A549 (cell line): ENCODE results near the gene MPP7. TPM values are rescaled to one million over a fixed set of nuclear protein-coding genes. Genes with fewer than 3 reads are reported as not detected.

ENCODE experiments used
- ATAC-seq, 2 experiments: fragments of 200-7000 bp in 1 of 2; fragments of >200 bp in 1 of 2; cut with Nextera tagmentation in 1 of 2; cut with Tn5 transposase in 1 of 2; 3 replicates each; pipeline versions ENCODE4 v1.8.0 to v1.9.1; 2018 to 2020; ENCODE audit warnings: mild to moderate bottlenecking in 1 of 2, moderate library complexity in 1 of 2
- CTCF ChIA-PET: fragments of 300-600 bp; sonication (Branson Sonifier 250); formaldehyde crosslinking; extraction: SDS; loops from one replicate; lab custom pipeline; 2021; ENCODE audit warnings: antibody characterized with exemption, inconsistent platforms; lab: Yijun Ruan, JAX
- POLR2A ChIA-PET: fragments of 350-600 bp; formaldehyde crosslinking; extraction: SDS; loops from one replicate; lab custom pipeline; 2021; ENCODE audit warnings: antibody characterized with exemption, inconsistent platforms; lab: Yijun Ruan, JAX
- DNase-seq, 2 experiments: peaks; one replicate each; pipeline versions ENCODE4 v3.0.0 to v3.0.0-alpha.2; 2011 to 2016; ENCODE audit warnings: low read depth in 1 of 2, low spot score in 1 of 2
- FAIRE-seq: peaks from 2 replicates; lab custom pipeline; 2011; peaks lifted over from hg19 to GRCh38; lab: Jason Lieb, UNC
- H3K27ac ChIP-seq, 2 experiments: fragments of >200 bp; sonication (Bioruptor Twin); formaldehyde crosslinking; 3 replicates each; pipeline ENCODE4 v1.5.1; 2016 to 2017
- H3K4me1 ChIP-seq: fragments of >200 bp; sonication (Bioruptor Twin); formaldehyde crosslinking; 3 replicates; pipeline ENCODE4 v1.6.1; 2016
- H3K4me2 ChIP-seq: fragments of >200 bp; sonication (Bioruptor Twin); formaldehyde crosslinking; 3 replicates; pipeline ENCODE4 v1.6.1; 2016
- H3K4me3 ChIP-seq: fragments of >200 bp; sonication (Bioruptor Twin); formaldehyde crosslinking; 3 replicates; pipeline ENCODE4 v1.5.1; 2016
- H3K9me3 ChIP-seq: fragments of >200 bp; sonication (Bioruptor Twin); formaldehyde crosslinking; 3 replicates; pipeline ENCODE4 v1.6.1; 2016
- CBX8 ChIP-seq: fragments of 200-600 bp; sonication (generic); IDR thresholded peaks from 2 replicates; pipeline ENCODE4 v1.6.1; 2016
- CEBPB ChIP-seq, 2 experiments: fragments of >200 bp in 1 of 2; sonication (Bioruptor Twin) in 1 of 2; formaldehyde crosslinking in 1 of 2; IDR thresholded peaks; 2 replicates each; pipeline ENCODE4 v1.6.1; 2012 to 2016
- E2F6 ChIP-seq: IDR thresholded peaks from 2 replicates; pipeline ENCODE4 v1.6.1; 2012; ENCODE audit warnings: low read depth, borderline replicate concordance
- EHMT2 ChIP-seq: fragments of 200-600 bp; sonication (generic); IDR thresholded peaks from 2 replicates; pipeline ENCODE4 v1.6.1; 2016; ENCODE audit warnings: antibody characterized with exemption, low read depth, mild to moderate bottlenecking, moderate library complexity
- EP300 ChIP-seq, 2 experiments: fragments of >200 bp; sonication (Bioruptor Twin); formaldehyde crosslinking; IDR thresholded peaks; 2 replicates in 1 of 2; 3 replicates in 1 of 2; pipeline ENCODE4 v1.6.1; 2016 to 2017
- GATA3 ChIP-seq: IDR thresholded peaks from 2 replicates; pipeline ENCODE4 v1.6.1; 2012; ENCODE audit warnings: borderline replicate concordance
- HDAC2 ChIP-seq: fragments of 200-600 bp; sonication (generic); IDR thresholded peaks from 2 replicates; pipeline ENCODE4 v1.6.1; 2016
- JUN ChIP-seq, 2 experiments: fragments of >200 bp; sonication (Bioruptor Twin); formaldehyde crosslinking; IDR thresholded peaks; 2 replicates in 1 of 2; 3 replicates in 1 of 2; pipeline ENCODE4 v1.6.1; 2016 to 2017
- KDM5A ChIP-seq: fragments of 200-600 bp; sonication (generic); IDR thresholded peaks from 2 replicates; pipeline ENCODE4 v1.6.1; 2016; ENCODE audit warnings: antibody characterized with exemption, mild to moderate bottlenecking
- MYC ChIP-seq: IDR thresholded peaks from 2 replicates; pipeline ENCODE4 v1.6.1; 2012; ENCODE audit warnings: mild to moderate bottlenecking, inconsistent platforms, low read length, improper control_type of control experiment, borderline replicate concordance
- NPAS2 ChIP-seq: fragments of 250-450 bp; sonication (Bioruptor Pico); IDR thresholded peaks from 2 replicates; pipeline ENCODE4 v1.8.0; 2022; ENCODE audit warnings: mild to moderate bottlenecking, moderate library complexity, borderline replicate concordance
- SMC3 ChIP-seq: fragments of >200 bp; sonication (Bioruptor Twin); formaldehyde crosslinking; IDR thresholded peaks from 3 replicates; pipeline ENCODE4 v1.6.1; 2018; ENCODE audit warnings: inconsistent platforms
- ZC3H11A ChIP-seq: fragments of 450-650 bp; IDR thresholded peaks from 2 replicates; pipeline ENCODE4 v1.6.1; 2014; ENCODE audit warnings: antibody characterized with exemption, mild to moderate bottlenecking
- ZFP36 ChIP-seq: fragments of 450-650 bp; IDR thresholded peaks from 2 replicates; pipeline ENCODE4 v1.6.1; 2014; ENCODE audit warnings: borderline replicate concordance; ENCODE audit not compliant: partially characterized antibody
- ZNF302 ChIP-seq: fragments of 250-450 bp; sonication (Bioruptor Pico); IDR thresholded peaks from 2 replicates; pipeline ENCODE4 v1.9.0; 2021; ENCODE audit warnings: inconsistent platforms, mild to moderate bottlenecking, moderate library complexity
- WGBS: methylation state at CpG from one replicate; pipeline ENCODE4 v1.1.6; 2017; ENCODE audit errors: missing lambda C conversion rate; 5-methylcytosine and 5-hydroxymethylcytosine counted together
- polyA plus RNA-seq, 4 experiments: library from polyadenylated mRNA; depleted of rRNA in 3 of 4; stranded (reverse); fragments of >200 nt; fragmentation: RNase III in 1 of 4; extraction: RNeasy Plus Mini Kit Qiagen cat#74134 plus additional on column Dnase treatment in 1 of 4; gene quantifications; 2 replicates in 3 of 4; 3 replicates in 1 of 4; pipeline ENCODE4 v1.2.3, GENCODE V29; 2011 to 2017
- TF ChIP-seq, protein P1 (sequence below): fragments of >200 bp; sonication (Bioruptor Twin); formaldehyde crosslinking; IDR thresholded peaks from 2 replicates; pipeline ENCODE4 v1.6.1; 2016
- TF ChIP-seq, protein P2 (sequence below): fragments of 450-650 bp; IDR thresholded peaks from 2 replicates; pipeline ENCODE4 v1.6.1; 2014; ENCODE audit warnings: antibody characterized with exemption
- TF ChIP-seq, protein P3 (sequence below): fragments of 150-350 bp; IDR thresholded peaks from 2 replicates; pipeline ENCODE4 v1.6.1; 2014; ENCODE audit warnings: low read depth, mild to moderate bottlenecking, low read length
- TF ChIP-seq, protein P4 (sequence below): fragments of >200 bp; sonication (Bioruptor Twin); formaldehyde crosslinking; IDR thresholded peaks from 3 replicates; pipeline ENCODE4 v1.6.1; 2016

The MPP7 gene
- polyA plus RNA-seq, 2 of the 4 experiments (the other 2 are of a cell fraction) = 0.06 to 0.23 TPM

- Histone ChIP-seq H3K9me3 (no peaks in the 10 kb centered on the region), H3K4me2 (no peak overlapping the region), H3K4me3 (no peak overlapping the region), H3K27ac (no peak overlapping the region), H3K4me1 (no peaks in the 10 kb centered on the region)
- FAIRE-seq (no peak), ATAC-seq (no peak), DNase-seq (no peak)
- ChIA-PET CTCF (interaction anchor here (0.8 kb wide), 1 partner anchor 61 kb away, joined by 3 read pairs; no protein-coding TSS in a partner anchor), POLR2A (no interaction called here)
- TF ChIP-seq ZNF302 = no peak
- TF ChIP-seq EHMT2 = no peak
- no peak for TF ChIP-seq MYC
- TF ChIP-seq, protein P1, sequence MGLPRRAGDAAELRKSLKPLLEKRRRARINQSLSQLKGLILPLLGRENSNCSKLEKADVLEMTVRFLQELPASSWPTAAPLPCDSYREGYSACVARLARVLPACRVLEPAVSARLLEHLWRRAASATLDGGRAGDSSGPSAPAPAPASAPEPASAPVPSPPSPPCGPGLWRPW = no peak
- no peak for TF ChIP-seq E2F6
- 35% methylated on average over 2 of the region's 2 CpGs for WGBS
Observed at GRCh38 chr10:28332726-28333125, 29.9 kb upstream of the MPP7 start.

DNA sequence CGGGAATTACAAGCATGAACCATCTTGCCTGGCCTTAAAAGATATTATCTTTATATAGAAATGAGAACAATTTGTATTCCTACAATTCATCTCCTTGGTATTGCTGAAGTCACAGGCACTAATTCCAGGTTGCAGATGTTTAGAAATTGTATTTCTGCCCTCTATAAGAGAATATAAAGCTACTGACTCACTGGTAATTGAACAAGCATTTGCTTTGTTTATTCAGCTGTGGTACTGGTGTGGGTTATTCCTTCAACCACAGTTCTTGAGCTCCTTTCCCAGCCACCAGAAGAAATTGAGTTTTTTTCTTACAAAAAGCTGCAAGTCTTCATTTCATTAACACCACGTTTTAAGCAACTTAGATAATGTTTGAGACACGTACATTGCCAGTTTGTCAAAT lies 29.0 kb upstream of the MPP7 start:
- Histone ChIP-seq H3K4me3 (no peak overlapping the region), H3K9me3 (no peaks in the 10 kb centered on the region), H3K4me2 (no peak overlapping the region), H3K4me1 (no peaks in the 10 kb centered on the region), H3K27ac (no peak overlapping the region)
- POLR2A ChIA-PET = no interaction called here
- FAIRE-seq (no peak), DNase-seq (no peak), ATAC-seq (no peak)
- 20% methylated on average over 3 of the region's 3 CpGs for WGBS
- CTCF ChIA-PET = no interaction called here
- TF ChIP-seq NPAS2 (no peak), JUN (IDR thresholded peaks at IDR 0.05) (no peak), ZC3H11A (no peak), ZNF302 (no peak)
- TF ChIP-seq, protein P2, sequence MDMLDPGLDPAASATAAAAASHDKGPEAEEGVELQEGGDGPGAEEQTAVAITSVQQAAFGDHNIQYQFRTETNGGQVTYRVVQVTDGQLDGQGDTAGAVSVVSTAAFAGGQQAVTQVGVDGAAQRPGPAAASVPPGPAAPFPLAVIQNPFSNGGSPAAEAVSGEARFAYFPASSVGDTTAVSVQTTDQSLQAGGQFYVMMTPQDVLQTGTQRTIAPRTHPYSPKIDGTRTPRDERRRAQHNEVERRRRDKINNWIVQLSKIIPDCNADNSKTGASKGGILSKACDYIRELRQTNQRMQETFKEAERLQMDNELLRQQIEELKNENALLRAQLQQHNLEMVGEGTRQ = no peak
- TF ChIP-seq, protein P1 = no peak
- TF ChIP-seq, protein P3, sequence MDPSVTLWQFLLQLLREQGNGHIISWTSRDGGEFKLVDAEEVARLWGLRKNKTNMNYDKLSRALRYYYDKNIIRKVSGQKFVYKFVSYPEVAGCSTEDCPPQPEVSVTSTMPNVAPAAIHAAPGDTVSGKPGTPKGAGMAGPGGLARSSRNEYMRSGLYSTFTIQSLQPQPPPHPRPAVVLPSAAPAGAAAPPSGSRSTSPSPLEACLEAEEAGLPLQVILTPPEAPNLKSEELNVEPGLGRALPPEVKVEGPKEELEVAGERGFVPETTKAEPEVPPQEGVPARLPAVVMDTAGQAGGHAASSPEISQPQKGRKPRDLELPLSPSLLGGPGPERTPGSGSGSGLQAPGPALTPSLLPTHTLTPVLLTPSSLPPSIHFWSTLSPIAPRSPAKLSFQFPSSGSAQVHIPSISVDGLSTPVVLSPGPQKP = no peak

DNA sequence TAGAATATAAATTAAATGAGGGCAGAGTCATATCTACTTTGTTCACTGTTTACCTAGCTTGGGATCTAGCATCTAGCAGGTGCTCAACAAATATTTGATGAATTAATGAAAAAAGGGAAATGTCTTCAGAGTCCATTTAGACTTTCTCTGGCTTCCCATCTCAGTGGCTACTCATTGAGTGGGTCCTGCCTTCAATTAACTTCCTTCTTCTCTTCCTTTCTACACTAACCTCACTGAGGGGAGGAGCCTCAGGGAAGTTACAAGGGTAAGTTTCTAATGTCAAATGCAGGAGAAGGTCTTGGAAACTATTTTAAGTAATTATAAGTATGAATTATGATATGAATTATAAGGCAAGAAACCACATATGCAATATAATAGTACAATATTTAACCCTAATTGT lies 28.2 kb upstream of the MPP7 start:
- Histone ChIP-seq H3K9me3 (no peaks in the 10 kb centered on the region), H3K4me2 (no peak overlapping the region), H3K4me3 (no peak overlapping the region), H3K4me1 (no peaks in the 10 kb centered on the region), H3K27ac (no peak overlapping the region)
- no peak for DNase-seq
- ATAC-seq = no peak
- ChIA-PET CTCF (interaction anchor here (1.2 to 1.6 kb wide), 2 partner anchors 15 to 63 kb away, joined by 3 to 4 read pairs; no protein-coding TSS in a partner anchor), POLR2A (no interaction called here)
- FAIRE-seq = no peak
- TF ChIP-seq EP300 (IDR thresholded peaks at IDR 0.05) (no peak), ZFP36 (no peak), GATA3 (no peak), CBX8 (no peak), KDM5A (no peak), SMC3 (no peak), CEBPB (IDR thresholded peaks at IDR 0.05) (no peak), HDAC2 (no peak)
- TF ChIP-seq, protein P4, sequence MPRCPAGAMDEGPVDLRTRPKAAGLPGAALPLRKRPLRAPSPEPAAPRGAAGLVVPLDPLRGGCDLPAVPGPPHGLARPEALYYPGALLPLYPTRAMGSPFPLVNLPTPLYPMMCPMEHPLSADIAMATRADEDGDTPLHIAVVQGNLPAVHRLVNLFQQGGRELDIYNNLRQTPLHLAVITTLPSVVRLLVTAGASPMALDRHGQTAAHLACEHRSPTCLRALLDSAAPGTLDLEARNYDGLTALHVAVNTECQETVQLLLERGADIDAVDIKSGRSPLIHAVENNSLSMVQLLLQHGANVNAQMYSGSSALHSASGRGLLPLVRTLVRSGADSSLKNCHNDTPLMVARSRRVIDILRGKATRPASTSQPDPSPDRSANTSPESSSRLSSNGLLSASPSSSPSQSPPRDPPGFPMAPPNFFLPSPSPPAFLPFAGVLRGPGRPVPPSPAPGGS = no peak
